NCI-H510A treated with DMSO at 0.1 percent for 48 hours (cell line): Measurements from ENCODE around the gene GAB3.
"Not testable (repeated sequence)": the region's sequence is repeated elsewhere in the genome, so short reads cannot be mapped to it uniquely, and the experiment has no call there.

ENCODE experiments used
- DNase-seq: peaks from one replicate; lab custom pipeline; 2025; lab: John Stamatoyannopoulos, UW

Gene GAB3

GRCh38 chrX:154720067-154720466 is 30.8 kb downstream of the GAB3 start:
- DNase-seq: no peak

DNA sequence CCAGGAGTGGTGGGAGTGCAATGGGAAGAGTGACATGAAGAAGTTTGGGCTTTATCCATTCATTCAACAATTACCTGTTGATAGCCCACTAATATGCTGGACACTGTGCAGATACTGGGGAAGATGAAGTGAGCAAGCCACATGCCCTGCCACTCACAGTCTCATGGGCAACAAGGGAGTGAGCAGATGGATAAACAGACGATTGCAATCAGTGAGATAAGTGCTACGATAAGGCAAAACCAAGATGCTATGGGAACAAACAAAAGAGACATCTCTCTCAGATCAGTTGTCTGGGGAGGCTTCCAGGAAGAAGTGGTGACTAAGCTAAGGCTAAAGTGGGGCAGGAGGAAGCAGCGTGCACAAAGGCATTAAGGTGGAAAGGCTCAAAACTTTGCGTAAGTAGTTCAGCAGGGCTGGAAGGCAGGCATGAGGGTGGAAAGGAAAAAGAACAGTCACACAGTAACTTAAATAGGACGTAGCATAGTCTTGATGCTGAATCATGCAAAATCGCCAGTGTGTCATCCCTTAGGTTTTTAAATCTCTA is 31.7 kb downstream of the GAB3 start:
- DNase-seq: no peak

- no peak for DNase-seq
These were observed 32.3 kb downstream of the GAB3 start for GRCh38 chrX:154718616-154719015.

DNA sequence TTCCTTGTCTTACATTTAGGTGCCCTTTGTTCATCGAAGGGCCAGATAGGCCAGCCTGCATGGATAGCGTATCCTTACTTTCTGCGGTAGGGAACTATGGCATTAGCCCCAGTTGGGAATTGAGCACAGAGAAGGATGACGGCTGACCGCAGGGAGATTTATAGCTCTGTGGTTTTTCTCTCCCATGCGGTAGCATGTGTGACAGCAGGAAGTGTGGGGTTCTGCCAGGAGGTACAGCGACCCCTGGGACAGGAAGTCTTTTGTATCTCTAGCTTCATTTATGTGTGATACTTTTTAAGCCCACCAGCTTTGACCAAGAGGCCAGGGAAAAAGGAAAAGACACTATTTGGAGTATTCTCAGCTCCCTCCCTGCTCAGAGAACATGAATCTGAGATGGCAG is 33.1 kb downstream of the GAB3 start:
- no peak for DNase-seq

GRCh38 chrX:154715825-154716224 is 35.1 kb downstream of the GAB3 start:
- no peak for DNase-seq

DNA sequence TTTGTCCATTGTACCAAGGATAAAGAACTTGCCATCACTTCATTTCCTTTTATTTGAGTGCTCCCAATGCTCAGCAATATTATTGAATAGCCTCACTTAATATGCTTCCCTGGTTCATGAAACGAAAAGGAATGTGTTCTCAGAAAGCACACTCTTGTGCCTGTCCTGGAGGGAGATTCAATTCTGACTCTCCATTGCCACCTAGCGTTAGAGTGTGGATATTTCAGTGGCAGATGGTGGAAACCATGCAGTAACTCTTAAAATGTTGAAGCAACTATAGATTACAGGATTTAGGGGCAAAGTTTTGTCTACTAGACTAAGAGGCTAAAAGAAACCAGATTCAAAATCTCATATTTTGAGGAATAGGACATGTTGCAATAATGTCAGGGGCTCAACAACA is 36.0 kb downstream of the GAB3 start:
- DNase-seq: peak; percentile 18

GRCh38 chrX:154712781-154713740 is 37.8 kb downstream of the GAB3 start:
- DNase-seq: no peak

DNA sequence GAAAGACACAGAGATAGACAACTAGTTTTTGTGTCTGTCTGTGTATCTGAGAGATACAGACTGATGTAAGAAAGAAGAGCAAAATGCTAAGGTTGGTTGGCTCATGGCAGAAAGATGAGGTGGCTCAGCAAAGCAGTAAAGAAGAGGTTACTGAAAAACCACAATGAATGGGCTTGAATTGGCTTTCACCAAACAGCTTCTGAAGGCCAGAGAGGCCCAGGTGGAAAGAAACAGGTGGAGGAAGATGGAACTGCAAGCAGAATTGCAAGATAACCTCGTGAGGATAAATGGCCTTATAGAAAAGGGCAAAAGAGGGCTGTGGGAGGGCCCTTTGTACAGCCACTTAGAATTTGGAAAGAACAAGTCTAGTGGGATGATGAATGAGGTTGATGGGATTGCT is 39.6 kb downstream of the GAB3 start:
- DNase-seq: no peak

DNA sequence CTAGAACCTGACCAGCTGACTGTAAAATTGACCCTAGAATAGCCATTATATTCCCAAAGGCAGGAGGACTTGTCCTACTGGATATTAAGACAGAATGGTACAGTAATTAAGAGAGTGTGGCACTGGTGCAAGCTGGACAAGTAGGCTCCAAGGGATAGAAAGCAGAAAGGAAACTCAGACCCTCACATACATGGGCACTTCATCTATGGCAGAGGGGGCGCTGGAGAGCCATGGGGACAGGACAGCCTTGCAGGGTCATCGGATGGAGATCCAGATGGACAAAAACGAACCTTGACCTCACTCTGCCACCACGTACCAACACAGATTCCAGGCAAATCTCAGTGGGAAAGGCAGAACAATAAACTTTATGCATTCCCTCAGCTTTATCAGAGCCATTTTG is 40.6 kb downstream of the GAB3 start:
- DNase-seq: no peak

- no peak for DNase-seq
These were observed 52.1 kb downstream of the GAB3 start for GRCh38 chrX:154698630-154699248.

DNA sequence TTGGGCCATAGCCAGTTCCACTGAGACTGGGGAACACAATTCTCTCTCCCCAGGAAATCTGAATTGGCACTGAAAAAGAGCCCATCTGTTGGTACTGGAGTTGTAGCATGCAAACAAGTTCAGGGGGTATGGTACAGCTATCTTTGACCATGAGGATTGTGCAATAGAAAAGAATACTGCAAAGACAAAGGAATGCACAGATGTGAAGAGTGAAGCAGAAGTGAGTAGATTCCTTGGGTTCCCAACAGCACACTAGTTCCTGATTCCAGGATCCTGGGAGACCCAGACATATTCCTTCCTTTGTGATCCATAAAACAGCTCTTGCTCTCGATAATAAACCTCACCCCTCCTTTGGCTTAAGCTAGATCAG is 54.2 kb downstream of the GAB3 start:
- DNase-seq: no peak

DNA sequence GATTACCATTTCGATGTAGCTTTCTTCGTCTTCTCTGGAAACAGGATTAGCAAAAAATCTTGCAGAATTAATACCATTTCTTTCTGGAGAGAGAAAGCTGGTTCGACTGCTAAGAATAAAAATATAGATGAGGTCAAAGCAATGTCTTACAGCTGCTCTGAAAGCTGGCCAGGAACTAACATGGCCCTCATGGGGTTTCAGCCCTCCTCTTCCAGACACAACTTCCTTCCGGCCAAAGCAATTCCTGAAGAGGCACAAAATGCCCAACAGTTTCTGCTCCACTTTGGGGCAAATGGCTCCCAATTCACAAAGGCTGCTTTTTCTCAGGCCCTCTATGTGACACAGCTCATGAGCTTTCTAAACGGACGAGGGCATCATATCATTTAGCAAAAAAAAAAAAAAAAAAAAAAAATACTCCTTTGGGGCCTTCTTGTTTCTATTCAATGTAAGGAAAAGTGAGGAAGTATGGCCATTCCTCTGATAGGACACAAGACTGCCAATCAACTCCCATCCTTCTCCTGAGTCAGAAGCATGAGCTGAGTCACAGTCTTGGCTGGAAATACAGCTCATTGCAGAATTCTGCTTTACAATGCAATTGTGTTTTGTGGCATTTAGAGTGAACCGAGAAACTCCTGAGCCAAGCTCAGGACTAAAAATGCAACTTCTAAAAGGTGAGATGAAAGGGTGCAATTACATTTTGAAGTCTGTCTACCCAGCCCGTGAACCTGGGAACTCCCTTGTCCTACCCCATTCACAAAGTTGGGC is 54.8 kb downstream of the GAB3 start:
- DNase-seq: no peak

- DNase-seq: no peak
These were observed 57.5 kb downstream of the GAB3 start for GRCh38 chrX:154693394-154693793.

GRCh38 chrX:154690438-154690837 is 60.4 kb downstream of the GAB3 start:
- not testable (repeated sequence) for DNase-seq

DNA sequence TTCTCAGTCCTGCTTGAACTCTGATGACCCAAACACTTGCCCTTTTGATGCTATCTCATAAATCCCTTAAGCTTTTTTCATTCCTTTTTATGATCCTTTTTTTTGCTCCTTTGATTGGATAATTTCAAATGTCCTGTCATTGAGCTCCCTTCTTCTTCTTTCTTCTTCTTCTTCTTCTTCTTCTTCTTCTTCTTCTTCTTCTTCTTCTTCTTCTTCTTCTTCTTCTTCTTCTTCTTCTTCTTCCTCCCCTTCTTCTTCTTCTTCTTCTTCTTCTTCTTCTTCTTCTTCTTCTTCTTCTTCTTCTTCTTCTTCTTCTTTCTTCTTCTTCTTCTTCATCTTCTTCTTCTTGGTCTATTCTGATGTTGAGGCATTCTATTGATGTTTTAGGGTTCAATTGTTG is 78.8 kb downstream of the GAB3 start:
- not testable (repeated sequence) for DNase-seq

DNA sequence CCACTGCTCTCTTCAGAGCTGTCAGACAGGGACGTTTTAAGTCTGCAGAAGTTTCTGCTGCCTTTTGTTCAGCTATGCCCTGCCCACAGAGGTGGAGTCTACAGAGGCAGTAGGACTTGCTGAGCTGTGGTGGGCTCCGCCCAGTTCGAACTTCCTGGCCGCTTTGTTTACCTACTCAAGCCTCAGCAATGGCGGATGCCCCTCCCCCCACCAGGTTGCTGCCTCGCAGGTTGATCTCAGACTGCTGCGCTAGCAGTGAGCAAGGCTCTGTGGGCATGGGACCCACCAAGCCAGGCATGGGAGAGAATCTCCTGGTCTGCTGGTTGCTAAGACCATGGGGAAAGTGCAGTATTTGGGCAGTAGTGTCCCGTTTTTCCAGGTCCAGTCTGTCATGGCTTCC is 80.0 kb downstream of the GAB3 start:
- DNase-seq: not testable (repeated sequence)

GRCh38 chrX:154661899-154662298 is 89.0 kb downstream of the GAB3 start:
- DNase-seq: no peak

DNA sequence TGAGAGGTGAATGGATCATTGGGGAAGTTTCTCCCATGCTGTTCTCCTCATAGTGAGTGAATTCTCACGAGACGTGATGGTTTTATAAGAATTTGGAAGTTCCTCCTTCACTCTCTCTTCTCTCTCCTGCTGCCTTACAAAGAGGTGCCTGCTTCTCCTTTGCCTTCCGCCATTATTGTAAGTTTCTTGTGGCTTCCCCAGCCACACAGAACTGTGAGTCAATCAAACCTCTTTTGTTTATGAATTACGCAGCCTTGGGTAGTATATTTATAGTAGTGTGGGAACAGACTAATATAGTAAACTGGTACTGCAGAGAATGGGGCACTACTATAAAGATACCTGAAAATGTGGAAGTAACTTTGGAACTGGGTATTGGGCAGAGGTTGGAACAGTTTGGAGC is 89.7 kb downstream of the GAB3 start:
- no peak for DNase-seq

- DNase-seq: no peak
These were observed 90.3 kb downstream of the GAB3 start for GRCh38 chrX:154660541-154660940.

DNA sequence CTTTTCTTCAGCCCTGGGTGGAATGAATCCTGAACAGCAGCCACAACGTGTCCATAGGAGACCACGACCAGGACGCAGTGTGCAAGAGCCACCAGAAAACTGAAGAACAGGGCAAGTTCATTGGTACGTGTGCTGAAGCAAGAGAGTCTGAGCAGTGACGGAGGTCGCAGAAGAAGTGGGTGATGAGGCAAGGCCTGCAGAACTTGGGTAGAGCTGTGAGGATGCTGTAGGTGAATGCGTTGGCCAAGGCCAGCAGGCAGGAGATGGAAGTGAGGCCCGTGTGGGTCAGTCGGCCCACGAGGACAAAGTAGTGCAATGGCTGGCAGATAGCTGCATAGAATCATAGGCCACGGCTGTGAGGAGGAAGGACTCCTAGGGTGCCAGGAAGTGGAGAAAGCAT is 91.9 kb downstream of the GAB3 start:
- DNase-seq: no peak

DNA sequence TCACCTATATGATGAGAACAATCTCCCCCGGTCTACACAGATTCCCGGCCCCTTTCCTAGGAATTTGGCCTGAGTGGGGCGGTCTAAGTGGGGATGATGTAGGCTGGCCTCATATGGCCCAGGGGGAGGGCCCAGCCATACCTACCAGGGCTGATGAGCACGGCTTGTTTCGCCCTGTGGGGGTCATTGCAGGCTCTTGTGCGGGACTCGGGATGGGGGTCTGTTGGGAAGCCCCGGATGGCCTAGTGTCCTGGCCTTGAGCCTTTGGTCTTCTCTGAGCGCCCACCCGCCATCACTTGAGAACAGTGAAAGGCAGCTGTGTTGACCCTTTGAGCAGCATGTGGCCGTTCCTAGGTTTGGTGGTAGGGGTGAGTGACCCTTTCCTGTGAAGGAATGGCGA is 92.7 kb downstream of the GAB3 start:
- DNase-seq: no peak

- DNase-seq: no peak
These were observed 93.6 kb downstream of the GAB3 start for GRCh38 chrX:154657226-154657805.
